Stimulated activated CD8-positive, alpha-beta memory T cell treated with anti-CD3 and anti-CD28 coated beads, Interleukin-4, amount 100 ng/mL, for 24 hours (primary cell): ENCODE results near the gene ARHGEF4.
A peak's percentile ranks its signal among the peaks of the same experiment; 100 is the strongest.
"Not testable (repeated sequence)": the region's sequence is repeated elsewhere in the genome, so short reads cannot be mapped to it uniquely, and the experiment has no call there.

Source experiments
- DNase-seq: peaks from one replicate; pipeline ENCODE4 v3.0.0-alpha.2; 2020; ENCODE audit warnings: low read depth

The ARHGEF4 gene

GRCh38 chr2:131055169-131056065 lies 218.7 kb downstream of the ARHGEF4 start:
- no peak for DNase-seq

DNA sequence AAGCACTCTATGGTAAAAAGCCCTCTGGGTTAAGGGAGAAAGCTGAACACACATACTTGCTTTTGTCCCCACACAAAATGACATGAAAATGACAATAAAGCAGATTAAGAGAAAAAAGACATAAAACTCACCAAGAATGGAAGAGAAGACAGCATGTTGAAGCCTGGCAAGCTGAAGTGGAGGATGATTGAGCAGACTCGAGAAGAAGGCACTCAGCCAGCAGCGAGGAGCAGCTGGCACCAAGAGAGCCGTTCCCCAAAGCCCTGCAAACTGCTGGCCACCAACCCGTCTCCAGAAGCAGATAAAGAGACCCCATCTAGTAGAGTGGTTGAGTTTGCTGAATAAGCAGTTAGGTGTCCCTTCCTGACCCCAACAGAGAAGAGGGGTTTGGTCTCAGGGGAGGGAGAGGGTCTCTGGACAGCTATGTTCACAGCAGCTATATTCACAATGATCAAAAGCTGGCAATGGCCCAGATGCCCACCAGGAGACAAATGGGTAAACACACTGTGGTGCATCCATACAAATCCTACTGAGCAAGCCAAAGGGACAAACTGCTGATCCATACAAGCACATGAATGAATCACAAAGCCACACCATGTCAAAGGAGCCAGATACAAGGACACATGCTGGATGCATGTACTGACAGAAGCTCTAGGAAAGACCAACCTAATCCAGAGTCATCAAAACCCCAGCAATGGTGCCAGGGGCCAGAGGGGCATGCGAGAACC lies 219.7 kb downstream of the ARHGEF4 start:
- DNase-seq = no peak

DNA sequence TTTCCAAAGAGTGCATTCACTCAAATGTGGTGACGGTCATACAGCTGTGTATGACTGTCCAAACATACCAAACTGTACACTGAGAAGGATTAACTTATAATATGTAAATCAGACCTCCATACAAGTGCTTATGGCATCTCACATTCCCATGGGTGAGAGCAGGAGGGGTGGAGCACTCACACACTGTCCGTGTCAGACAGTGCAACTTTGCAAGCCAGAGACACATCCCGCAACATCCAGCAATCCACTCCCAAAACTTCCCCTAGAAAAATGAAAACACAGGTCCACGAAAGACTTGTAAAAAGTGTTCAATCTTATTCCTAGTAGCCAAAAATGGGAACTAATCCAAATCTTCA lies 220.2 kb downstream of the ARHGEF4 start:
- DNase-seq = no peak

- DNase-seq = no peak
Observed at GRCh38 chr2:131058214-131058843, 221.6 kb downstream of the ARHGEF4 start.

DNA sequence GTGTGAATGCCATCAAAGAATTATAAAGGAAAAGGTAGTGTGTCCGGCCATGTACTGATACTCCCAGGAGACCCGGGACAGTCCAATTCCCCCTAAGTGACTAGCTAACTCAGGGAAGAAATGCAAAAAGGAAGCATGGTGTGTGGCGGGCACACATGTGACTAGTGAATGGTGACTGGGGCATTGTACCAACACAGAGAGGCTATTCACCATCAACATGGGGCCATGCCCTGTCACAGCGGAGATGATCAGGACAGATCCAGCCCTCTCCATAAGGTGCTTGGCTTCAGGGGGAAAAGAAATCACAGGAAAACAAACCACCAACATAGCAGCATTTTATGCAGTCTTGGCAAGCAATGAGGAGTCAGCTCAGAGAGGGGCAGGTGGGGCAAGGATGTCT lies 222.2 kb downstream of the ARHGEF4 start:
- DNase-seq = no peak

GRCh38 chr2:131063501-131064283 lies 227.0 kb downstream of the ARHGEF4 start:
- no peak for DNase-seq

DNA sequence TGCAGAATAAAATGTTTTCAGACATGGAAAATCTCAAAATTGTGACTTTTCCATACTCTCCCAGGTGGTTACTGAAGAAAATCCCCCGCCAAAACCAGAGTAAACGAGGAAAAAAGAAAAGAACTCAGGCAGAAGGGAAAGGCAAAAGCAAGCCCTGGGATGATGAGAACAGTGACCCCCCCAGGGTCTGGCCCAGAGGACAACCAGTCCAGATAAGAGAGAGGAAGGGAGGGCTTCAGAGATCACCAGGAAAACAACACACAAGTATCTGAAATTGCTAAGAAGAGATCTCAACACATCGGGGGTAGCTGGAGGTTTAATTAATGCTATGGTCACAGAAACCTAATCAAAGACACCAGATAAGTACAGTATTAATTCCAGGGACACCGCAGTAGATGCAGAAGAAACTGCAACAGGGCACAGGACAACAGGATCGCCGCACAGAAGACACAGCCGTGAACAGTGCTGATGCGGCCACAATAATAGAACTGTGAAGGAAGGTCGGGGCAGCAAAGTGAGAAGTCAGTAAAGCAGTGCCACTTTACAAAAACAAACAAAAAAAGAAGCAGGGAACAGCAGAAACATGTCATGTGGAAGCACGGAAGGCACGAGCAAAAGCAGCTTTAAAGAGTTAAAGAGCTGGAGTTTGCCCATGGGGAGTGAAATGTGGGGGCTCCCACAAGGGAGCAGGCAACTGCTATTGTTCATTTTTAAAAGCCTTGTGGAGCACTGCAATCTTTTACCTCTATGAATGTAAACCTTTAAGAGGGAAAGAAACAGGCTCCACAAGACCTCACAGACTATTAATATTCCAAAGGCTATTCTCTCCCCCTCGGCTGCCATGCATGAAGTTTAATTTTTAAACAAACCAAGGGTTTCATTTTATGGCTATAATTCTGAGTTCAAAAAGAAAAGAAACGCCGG lies 228.1 kb downstream of the ARHGEF4 start:
- no peak for DNase-seq

- DNase-seq = no peak
Observed at GRCh38 chr2:131067465-131068125, 230.9 kb downstream of the ARHGEF4 start.

- DNase-seq = not testable (repeated sequence)
Observed at GRCh38 chr2:131068172-131068571, 231.5 kb downstream of the ARHGEF4 start.

GRCh38 chr2:131075578-131075977 lies 238.9 kb downstream of the ARHGEF4 start:
- not testable (repeated sequence) for DNase-seq

DNA sequence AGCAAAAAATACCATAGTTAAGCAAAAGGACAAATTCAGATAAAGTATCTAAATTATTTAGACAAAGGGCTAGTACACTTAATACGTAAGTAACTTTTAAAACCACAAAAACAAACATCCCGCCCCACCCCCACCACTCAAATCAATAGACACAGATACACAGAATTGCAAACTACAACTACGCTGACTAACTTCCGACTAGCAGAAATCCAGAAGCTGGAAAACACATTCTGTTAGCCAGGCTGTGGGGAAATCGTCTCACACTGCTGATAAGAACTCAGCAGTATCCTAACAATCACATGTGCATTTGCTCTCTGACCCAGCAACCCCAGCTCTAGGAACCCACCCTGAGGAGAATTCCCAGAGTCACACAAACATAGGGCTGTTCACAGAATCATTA lies 240.0 kb downstream of the ARHGEF4 start:
- no peak for DNase-seq

DNA sequence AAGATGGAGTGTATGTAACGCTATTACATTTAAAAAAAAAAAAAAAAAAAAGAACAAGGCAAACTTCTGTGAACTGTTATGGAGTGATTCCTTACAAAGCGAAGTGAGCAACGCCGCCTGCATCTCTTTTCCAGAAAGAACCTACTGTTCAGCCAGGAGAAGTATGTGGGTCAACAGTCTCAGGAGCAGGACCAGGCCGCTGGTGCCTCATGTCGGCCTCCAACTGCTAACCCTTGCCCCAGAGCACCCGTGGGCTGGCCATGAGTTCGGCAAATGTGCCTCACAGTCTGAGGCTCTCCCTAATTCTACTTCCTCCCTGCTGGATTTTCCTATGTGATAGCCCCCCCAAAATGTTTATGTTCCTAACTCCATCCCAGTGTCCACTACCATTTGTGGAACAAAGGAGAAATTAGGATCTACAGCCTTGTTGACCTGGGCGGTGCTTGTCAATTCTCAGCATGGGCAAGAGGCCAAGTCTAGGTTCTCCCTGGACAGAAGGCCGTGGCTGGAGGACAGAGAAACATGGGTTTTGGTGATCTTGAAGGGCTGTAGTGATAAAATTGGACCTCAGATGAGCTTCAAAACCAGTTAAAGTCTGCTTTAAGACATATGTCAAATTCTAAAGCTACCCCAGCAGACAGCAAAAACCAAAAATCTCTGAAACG lies 240.6 kb downstream of the ARHGEF4 start:
- no peak for DNase-seq

- DNase-seq = no peak
Observed at GRCh38 chr2:131077966-131078365, 241.3 kb downstream of the ARHGEF4 start.

- DNase-seq = not testable (repeated sequence)
Observed at GRCh38 chr2:131079931-131080330, 243.2 kb downstream of the ARHGEF4 start.

- DNase-seq = no peak
Observed at GRCh38 chr2:131081190-131081589, 244.5 kb downstream of the ARHGEF4 start.

DNA sequence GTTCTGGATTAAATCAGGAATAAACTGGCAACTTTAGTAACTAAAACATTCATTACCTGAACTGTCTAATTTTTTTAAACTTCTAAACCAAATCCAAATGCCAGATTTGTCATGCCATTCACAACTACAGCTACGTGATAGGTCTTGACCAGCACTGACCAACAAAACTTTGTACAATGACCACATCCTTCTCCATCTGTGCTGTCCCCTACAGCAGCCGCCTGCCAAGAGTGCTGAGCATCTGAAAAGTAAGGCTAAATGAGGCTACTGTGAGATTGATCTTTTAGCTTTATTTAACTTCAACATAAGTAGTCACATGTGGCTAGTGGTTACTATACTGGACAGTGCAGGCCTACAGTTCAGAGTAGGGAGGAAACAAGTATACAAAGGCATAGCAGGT lies 248.9 kb downstream of the ARHGEF4 start:
- no peak for DNase-seq

DNA sequence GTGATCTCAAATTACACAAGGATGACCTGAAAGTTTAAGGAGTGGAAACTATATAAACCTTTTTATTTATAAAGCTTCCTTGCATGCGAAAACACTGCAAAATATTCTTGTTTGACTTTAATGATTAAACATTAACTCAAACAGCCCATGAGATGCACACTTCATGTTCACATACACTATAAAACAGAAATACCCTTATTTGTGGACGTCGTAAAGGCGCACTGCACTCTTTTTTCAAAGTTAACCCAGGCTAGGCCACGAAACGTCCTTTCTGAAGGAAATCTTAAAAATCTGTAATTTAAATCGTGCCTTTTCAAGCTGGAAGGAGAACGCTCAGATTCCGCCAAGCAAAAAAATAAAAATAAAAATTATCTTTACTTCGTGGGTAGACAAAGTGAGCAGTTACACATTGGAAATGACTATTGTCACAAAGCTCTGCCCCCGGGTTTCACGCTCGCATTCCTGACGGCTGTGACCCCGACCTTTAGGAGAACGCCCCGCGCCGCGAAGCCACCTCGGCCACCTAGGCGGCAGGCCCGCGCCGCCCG lies 255.8 kb downstream of the ARHGEF4 start:
- DNase-seq = no peak

- peak; percentile 79 for DNase-seq
Observed at GRCh38 chr2:131093006-131093695, 256.4 kb downstream of the ARHGEF4 start, which contains the start of gene FAM168B. TSS of gene FAM168B (minus strand) at chr2:131093460. CDS start at chr2:131082646, 10,814 bp downstream.
